ENCODE measurements around the gene FRMD6.

Gene FRMD6

DNA sequence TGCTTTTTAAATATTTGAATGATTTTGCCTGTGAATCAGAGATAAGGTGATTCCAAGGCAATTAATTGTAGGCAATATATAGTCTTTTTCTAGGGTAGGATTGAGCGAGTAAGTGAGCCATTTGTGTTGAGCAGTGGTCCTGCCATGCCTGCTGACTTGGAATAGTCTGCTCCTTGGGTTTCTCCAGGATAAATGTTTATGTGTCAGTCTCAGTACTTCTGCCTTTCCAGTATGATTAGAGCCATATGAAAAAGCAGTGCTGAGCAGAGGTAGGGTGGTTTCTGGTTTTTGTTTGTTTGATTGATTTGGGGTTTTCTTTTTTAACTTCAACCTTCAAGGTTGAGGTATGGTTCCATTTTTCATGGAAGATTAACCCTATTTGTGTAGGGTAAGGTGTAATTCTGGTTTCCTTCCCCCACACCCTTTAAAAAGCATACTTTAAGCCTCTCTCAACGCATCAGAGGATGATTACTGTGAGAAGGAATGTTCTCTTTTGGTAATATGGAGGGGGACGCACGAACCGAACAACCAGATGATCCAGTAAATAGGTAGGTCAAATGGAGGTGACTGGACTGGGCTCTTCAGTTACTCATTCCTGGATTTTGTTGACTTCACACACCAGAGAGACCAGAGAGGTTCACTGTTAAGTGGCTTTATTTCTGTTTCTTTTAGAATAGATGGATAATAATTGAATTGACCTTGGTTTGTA, 22.7 kb downstream of the FRMD6 start:
- no peak for DNase-seq

GRCh38 chr14:51676549-51676948, 24.8 kb downstream of the FRMD6 start:
- DNase-seq, result no peak

DNA sequence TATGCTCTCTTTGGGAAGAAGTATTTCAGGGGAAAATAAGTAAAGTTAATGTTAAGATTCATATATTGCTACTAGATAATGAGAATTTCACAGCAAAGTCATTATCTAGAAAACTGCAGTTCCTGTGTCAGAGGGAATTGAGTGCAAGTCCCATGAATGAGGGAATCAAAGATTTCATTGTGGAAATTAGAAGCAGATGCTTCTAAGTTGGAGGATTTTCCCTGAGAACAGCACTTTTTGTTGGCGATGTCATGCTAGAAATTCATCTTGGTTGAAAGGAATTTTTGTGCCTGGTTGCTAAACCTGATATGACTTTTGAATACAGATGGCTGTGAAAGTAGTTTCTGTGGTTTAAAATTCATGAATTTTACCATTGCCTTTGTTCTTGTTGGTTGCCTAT, 25.6 kb downstream of the FRMD6 start:
- no peak for DNase-seq

DNA sequence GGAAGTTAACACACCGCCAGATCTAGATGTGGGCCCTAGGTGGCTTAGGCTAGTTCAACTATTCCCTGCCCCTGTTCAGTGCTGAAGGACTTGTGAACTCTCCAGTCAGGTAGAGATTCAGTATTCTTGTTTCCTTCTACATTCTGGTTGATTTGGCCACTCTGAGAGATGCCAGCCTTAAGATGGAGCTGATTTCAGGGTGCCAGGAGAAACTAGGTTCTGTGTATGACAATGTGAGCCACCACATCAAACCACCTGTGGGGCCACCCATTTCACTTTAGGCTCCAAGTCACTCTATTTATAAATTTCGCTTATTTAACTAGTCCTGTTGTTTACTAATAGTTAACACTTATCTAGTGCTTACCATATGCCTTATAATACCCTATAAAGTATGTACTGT, 26.0 kb downstream of the FRMD6 start:
- no peak for DNase-seq

DNA sequence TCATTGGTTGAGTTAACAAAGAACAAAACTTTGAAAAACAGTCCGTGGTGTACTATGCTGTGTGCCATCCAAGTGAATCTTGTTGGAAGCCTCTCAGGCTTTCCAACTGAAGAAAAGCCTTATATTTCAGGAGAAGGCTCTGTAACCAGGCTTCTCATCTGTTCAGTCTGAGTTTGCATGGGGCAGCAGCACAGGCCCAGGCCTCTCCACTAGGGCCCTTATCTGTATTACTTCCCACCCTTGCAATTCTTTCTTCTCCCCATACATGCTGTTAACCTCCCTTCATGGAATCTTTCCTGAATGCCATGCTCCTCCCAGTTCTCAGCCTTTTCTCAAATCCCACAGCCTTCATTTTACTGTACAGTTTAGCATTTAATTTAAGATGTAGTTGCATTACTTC, 28.3 kb downstream of the FRMD6 start:
- no peak for DNase-seq

GRCh38 chr14:51681411-51681810, 29.7 kb downstream of the FRMD6 start:
- no peak for DNase-seq

DNA sequence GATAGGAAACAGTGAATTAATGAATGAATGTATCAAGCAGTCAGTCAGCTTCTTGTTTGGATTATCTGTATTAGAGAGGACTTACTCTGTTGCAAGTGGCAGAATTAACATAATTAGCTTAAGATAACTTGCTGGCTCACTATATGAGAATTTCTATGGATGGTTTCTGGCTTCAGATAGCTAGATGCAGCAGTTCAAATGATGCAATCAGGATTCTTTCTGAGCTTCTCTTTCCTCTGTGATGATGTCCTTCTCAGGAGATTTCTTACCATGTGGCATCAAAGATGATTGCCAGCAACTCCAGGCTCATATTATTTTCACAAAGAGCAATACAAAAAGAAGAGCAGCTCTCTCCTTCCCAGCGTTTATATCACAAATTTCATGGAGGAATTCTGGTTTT, 30.7 kb downstream of the FRMD6 start:
- DNase-seq, result no peak

- no peak for DNase-seq
Observed at GRCh38 chr14:51684760-51685159, 33.0 kb downstream of the FRMD6 start.

DNA sequence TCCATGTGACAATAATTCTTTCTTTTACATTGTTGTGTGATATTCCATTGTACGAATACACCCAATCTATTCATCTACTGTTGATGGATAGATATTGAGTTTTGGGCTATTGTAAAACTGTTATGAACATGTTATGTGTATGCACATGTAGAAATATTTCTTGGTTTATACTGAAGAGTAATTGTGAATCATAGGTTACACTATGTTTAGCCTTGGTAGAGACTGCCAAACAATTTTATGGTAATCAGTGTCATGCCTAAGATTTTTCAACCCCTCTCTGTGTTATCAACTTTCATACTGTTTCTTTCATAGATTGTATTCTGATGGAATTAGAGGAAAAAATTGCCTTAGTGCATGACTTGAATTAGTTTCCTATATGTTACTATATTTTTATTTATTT, 39.5 kb downstream of the FRMD6 start:
- DNase-seq, result no peak

DNA sequence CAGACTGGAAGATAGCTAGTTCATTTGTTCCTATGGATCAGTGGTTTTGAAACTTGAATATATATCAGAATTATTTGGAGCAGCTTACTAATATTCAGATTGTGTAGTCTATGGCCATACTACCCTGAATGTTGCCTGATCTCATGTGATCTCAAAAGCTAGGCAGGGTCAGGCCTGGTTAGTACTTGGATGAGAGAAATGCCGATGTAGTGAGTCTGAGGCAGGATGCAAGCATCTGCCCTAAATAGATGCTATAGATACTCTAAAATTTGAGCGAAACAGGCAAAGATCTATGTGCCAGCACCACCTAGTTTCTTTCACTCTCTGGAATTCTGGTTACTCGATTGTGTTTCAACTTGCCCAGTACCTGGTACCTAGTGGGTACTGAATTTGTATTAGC, 40.9 kb downstream of the FRMD6 start:
- no peak for DNase-seq

GRCh38 chr14:51697848-51698247, 46.1 kb downstream of the FRMD6 start:
- no peak for DNase-seq

- DNase-seq, result no peak
Observed at GRCh38 chr14:51701951-51702350, 50.2 kb downstream of the FRMD6 start.

GRCh38 chr14:51703787-51704186, 52.1 kb downstream of the FRMD6 start:
- DNase-seq, result no peak

- DNase-seq, result no peak
Observed at GRCh38 chr14:51704545-51704944, 52.8 kb downstream of the FRMD6 start.

DNA sequence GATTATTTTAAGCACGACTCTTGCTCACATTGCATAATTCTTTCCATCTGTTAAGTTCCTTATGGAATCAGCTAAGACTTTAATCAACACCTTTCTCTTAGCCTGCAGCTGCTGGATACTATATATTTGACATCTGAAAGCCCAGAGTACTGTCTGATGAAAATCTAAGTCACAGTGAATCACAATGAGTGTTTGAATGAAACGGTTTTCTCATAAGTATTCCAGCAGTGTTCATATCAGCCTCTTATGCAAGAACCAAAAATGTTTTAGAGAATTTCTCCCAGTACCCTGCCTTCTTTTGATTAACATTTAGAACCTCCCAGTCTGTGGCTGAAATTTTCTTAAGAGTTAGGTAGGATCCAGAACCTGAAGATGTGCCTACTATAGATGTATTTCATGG, 55.6 kb downstream of the FRMD6 start:
- no peak for DNase-seq

DNA sequence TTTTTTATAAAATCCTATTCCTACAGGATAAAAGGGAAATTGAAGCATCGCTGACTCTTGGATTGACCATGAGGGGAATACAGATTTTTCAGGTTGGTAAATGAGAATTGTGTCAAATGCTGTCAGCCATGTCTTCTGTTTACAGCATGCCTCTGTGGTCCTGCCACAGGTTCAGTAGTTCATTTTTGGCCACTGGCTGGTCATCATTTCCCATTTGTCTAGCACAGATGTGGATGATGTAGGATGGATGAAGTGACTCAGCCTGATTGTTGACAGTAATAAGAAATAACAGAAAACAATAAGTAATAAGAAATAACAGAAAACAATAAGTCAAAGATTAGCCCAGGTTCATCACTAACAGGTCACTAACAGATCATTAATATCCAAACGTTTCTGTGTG, 59.8 kb downstream of the FRMD6 start:
- DNase-seq, result no peak

GRCh38 chr14:51715250-51715649, 63.5 kb downstream of the FRMD6 start:
- no peak for DNase-seq

- no peak for DNase-seq
Observed at GRCh38 chr14:51715742-51716141, 64.0 kb downstream of the FRMD6 start.

DNA sequence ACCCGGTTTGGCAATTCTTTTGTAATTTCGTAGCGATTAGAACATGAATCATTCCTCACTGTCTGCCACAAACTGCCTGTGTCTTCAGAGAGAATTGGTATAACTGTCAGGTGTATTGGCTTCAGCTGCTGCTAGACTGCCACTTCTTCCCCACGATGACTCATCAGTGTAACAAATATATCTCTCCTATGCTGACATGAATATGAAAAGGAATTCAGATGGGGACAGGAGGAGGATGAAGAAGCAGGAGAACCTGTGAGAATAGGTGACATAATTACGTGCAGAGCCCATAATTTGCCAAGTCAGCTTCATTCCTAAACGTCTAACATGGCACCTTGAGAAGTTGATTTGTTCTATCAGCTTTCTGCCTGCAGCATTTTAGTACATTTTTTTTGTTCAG, 64.9 kb downstream of the FRMD6 start:
- no peak for DNase-seq

- DNase-seq, result no peak
Observed at GRCh38 chr14:51717766-51718165, 66.1 kb downstream of the FRMD6 start.

DNA sequence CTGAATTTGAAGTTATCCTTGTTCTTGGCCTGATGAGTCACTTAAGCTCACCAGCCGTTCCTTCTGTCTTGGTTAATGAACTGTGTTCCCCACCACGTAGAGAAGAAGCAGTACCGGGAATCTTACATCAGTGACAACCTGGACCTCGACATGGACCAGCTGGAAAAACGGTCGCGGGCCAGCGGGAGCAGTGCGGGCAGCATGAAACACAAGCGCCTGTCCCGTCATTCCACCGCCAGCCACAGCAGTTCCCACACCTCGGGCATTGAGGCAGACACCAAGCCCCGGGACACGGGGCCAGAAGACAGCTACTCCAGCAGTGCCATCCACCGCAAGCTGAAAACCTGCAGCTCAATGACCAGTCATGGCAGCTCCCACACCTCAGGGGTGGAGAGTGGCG, 68.2 kb downstream of the FRMD6 start:
- DNase-seq, result no peak

- DNase-seq, result no peak
Observed at GRCh38 chr14:51723990-51724389, 72.3 kb downstream of the FRMD6 start.

DNA sequence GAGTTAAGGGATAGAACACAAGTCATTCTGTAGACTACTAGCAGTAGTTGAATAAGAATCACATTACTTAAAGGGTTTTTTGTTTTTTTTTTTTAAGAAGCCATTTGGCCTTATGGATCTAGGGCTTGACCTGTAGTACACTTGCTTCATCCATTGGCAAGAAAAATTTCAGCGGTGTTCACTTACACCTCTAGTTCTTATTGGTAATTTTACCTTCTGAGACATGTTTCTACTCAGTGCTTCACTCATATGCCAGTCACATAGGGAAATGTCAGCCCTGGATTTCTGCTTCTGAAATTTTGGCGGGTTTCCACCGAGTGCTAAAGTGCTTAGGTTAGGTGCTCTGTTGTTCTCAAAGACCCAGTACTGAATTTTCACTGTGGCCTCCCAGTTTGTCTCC, 72.9 kb downstream of the FRMD6 start:
- DNase-seq, result no peak

DNA sequence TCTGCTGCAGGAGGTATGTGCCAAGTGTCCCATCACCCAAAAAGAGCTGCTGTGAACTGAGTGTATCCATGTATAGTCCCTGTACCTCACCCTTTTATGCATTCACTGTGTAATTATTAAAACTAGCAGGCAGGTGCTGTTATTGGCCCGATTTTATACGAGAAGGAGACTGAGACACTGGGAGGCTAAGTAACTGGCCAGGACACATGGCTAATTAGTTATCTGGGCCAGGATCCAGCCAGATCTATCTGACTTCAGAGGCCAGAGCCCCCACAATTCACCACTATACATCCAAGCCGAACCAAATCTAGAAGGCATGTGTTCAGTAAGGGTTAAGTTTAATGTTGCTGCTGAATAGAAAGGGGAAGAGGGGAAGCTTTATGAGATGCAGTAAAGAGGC, 73.4 kb downstream of the FRMD6 start:
- no peak for DNase-seq

DNA sequence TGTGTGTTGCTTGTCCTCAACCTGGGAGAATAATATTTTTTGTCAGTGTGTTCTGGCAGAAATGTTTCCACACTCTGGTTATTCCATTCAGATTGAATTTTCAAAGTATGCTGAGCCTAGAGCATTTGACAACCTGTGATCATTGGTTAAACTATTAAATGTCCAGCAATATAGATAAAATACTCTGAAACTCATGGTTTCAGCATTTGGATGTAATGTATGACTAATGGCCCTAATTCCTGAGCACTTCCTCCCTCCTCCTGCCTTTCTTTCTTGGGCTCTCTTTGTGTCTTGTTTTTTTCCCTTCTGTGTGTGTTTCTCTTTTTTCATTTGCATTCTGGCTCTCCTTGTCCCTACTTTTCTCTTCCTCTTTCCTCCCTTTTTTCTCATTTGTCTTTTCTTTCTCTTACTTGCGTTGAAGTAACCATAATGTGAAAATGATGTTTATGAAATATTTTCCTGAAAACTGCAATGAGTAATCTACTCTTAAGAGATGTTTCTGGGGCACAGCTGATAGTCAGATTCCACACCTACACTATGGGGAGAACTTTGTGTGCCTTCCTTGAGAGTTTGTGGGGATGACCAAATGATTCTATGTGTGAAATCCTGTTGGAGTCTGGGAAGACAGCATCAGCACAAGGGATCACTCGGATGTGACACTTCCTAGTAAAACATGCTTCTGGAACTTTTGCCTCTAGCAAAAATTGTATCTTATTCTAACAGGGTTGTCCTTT, 74.6 kb downstream of the FRMD6 start:
- no peak for DNase-seq
